Psoas muscle (tissue), 8 donors: ENCODE measurements around the gene NOL3. TPM values are rescaled to one million over a fixed set of nuclear protein-coding genes. Genes with fewer than 3 reads are reported as not detected.

Experiments used
- ATAC-seq, 4 donors: fragments of 200-7000 bp; cut with Tn5 transposase; one replicate each; pipeline ENCODE4 v1.9.1; 2020; ENCODE audit warnings: moderate library complexity in 3 of 4, mild to moderate bottlenecking in 2 of 4
- DNase-seq, 2 donors: peaks; one replicate each; pipeline ENCODE4 v3.0.0-alpha.2; 2020
- H3K27ac ChIP-seq: fragments of 200-600 bp; one replicate; pipeline ENCODE4 v1.8.0; 2022
- H3K27me3 ChIP-seq, 3 donors: fragments of 200-600 bp in 1 of 3; one replicate each; pipeline versions ENCODE4 v1.6.1 to v1.8.0; 2013 to 2022; ENCODE audit warnings: low read length in 2 of 3, mild to moderate bottlenecking in 2 of 3, moderate library complexity in 1 of 3; ENCODE audit not compliant: insufficient read depth in 3 of 3
- H3K36me3 ChIP-seq, 2 donors: fragments of 200-600 bp in 1 of 2; one replicate each; pipeline versions ENCODE4 v1.6.1 to v1.8.0; 2013 to 2022; ENCODE audit warnings: low read depth in 1 of 2, mild to moderate bottlenecking in 1 of 2, moderate library complexity in 1 of 2; ENCODE audit not compliant: insufficient read depth in 1 of 2
- H3K4me1 ChIP-seq: fragments of 200-600 bp; one replicate; pipeline ENCODE4 v1.8.0; 2022
- H3K4me3 ChIP-seq: fragments of 200-600 bp; one replicate; pipeline ENCODE4 v1.8.0; 2022; ENCODE audit warnings: mild to moderate bottlenecking
- H3K9me3 ChIP-seq: fragments of 200-600 bp; one replicate; pipeline ENCODE4 v1.8.0; 2022
- CTCF ChIP-seq: fragments of 200-600 bp; IDR thresholded peaks from one replicate; pipeline ENCODE4 v1.8.0; 2022; ENCODE audit warnings: antibody characterized with exemption
- WGBS, 3 donors: extraction: QIAGEN DNeasy Blood & Tissue Kit; methylation state at CpG; one replicate each; pipeline versions ENCODE4 v1.1.6 to v1.1.7; 2013; 5-methylcytosine and 5-hydroxymethylcytosine counted together
- intact Hi-C, 2 donors: fragments of 100-400 bp; cut with DNase I; formaldehyde crosslinking; loops; one replicate each; pipeline versions ENCODE4 v1.11.0 to v1.14.2; 2022
- polyA plus RNA-seq, 3 donors: library from polyadenylated mRNA; stranded (reverse); fragments of 200-250 nt; gene quantifications; one replicate each; pipeline ENCODE4 v1.2.3, GENCODE V29; 2013
- total RNA-seq, 4 donors: library from RNA; stranded (reverse); fragmentation: NEBNext Ultra II Directional in 2 of 4; extraction: Animal tissue kit (Norgen Biotek cat#: 25700) in 2 of 4; gene quantifications; one replicate each; pipeline versions ENCODE4 v1.2.1 to v1.2.4, GENCODE V29; 2021 to 2023
- donor health status: healthy with polysubstance abuse.
- donor health status: DM: no; HTN: no; CAD: no; lungs with moderate emphysema.
- donor health status: Bipolar disorder and iron deficiency.
- donor health status: healthy.
- donor health status: DM: yes; HTN: yes; CAD: no.
- donor health status: DM: no; HTN: no; CAD: no.
- donor health status: DM: no; HTN: no; CAD: no.
- donor health status: DM: yes; HTN: yes; CAD: no.

Gene NOL3
- total and polyA plus RNA-seq, 7 donors, result 53.6 to 133 (median 93.9) TPM

- Histone ChIP-seq H3K4me3 (peak overlapping the region; percentile 73), H3K9me3 (no peaks in the 10 kb centered on the region), H3K27me3 (no peaks in the 10 kb centered on the region), H3K36me3 (peaks cover 0 to 20% of the 10 kb centered on the region in 2 donors), H3K4me1 (peaks cover 42% of the 10 kb centered on the region), H3K27ac (peak overlapping the region; percentile 97)
- intact Hi-C loops, result no loop called here
- DNase-seq, result no peak
- ATAC-seq, result peak in 3 of 4 donors; percentile 7 to 26 (median 20)
- 3 to 10% (median 7%) methylated on average over 23 to 24 of the region's 24 CpGs for WGBS, 3 donors
- TF ChIP-seq CTCF, result peak; percentile 58
These were observed 633 bp upstream of the NOL3 start for GRCh38 chr16:67169642-67170167.

GRCh38 chr16:67170949-67171649, 761 bp downstream of the NOL3 start:
- ATAC-seq (peak; percentile 9 to 37 (median 24)), DNase-seq (no peak)
- H3K36me3 ChIP-seq, result peaks cover 0 to 30% of the 10 kb centered on the region in 2 donors
- H3K4me1 ChIP-seq, result peaks cover 49% of the 10 kb centered on the region
- intact Hi-C loops, result no loop called here
- WGBS, 3 donors, result 12 to 20% (median 19%) methylated on average over 13 to 14 of the region's 14 CpGs
- no peak for TF ChIP-seq CTCF
- H3K27ac ChIP-seq, result peak overlapping the region; percentile 97
- peak overlapping the region; percentile 73 for H3K4me3 ChIP-seq
- H3K9me3 ChIP-seq, result no peaks in the 10 kb centered on the region
- H3K27me3 ChIP-seq, result no peaks in the 10 kb centered on the region

GRCh38 chr16:67173323-67173722, 3.0 kb downstream of the NOL3 start:
- ATAC-seq (no peak), DNase-seq (no peak)
- no peaks in the 10 kb centered on the region for H3K9me3 ChIP-seq
- peaks cover 59% of the 10 kb centered on the region for H3K4me1 ChIP-seq
- peak overlapping the region; percentile 97 for H3K27ac ChIP-seq
- TF ChIP-seq CTCF, result no peak
- intact Hi-C loops, result no loop called here
- H3K4me3 ChIP-seq, result peak overlapping the region; percentile 67
- peaks cover 0 to 15% of the 10 kb centered on the region in 2 donors for H3K36me3 ChIP-seq
- no peaks in the 10 kb centered on the region for H3K27me3 ChIP-seq
- WGBS, 3 donors, result 71 to 83% (median 82%) methylated on average over 1 of the region's 1 CpG

- WGBS, 3 donors, result 1 to 2% (median 1%) methylated on average over 41 to 71 of the region's 71 CpGs
- Histone ChIP-seq H3K4me3 (peak overlapping the region; percentile 67), H3K27ac (peak overlapping the region; percentile 97), H3K27me3 (no peaks in the 10 kb centered on the region), H3K9me3 (no peaks in the 10 kb centered on the region), H3K4me1 (peaks cover 57% of the 10 kb centered on the region), H3K36me3 (peaks cover 0 to 12% of the 10 kb centered on the region in 2 donors)
- ATAC-seq (peak; percentile 68 to 70 (median 68)), DNase-seq (peak; percentile 91 to 95)
- intact Hi-C loops, result no loop called here
- peak; percentile 12 for TF ChIP-seq CTCF
These were observed 3.7 kb downstream of the NOL3 start for GRCh38 chr16:67173808-67174705.
